Activated CD4-positive, CD25-positive, alpha-beta regulatory T cell treated with anti-CD3 and anti-CD28 coated beads, Interleukin-2, amount 50 U/mL, for 72 hours (primary cell): ENCODE measurements around the gene SMARCE1.

Source experiments
- DNase-seq: peaks from one replicate; pipeline ENCODE4 v3.0.0; 2021

SMARCE1 gene

DNA sequence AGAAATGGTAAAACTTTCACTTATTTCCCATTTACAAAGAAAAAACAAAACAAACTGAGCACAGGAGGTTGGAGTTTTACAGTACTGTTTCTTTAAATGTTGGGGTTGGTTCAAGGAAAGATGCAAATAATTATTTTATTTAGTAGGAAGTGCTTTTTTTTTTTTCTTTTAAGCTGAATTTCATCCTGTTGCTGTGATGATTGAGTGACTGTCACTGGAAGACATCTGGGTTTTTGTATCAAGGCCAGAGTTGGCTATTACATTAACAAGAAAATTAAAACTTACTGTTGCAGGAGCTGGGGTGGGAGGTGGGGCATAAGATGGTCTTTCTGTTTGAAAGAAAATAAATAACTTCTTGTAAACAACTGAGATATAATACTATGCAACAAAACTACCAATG lies 2.3 kb downstream of the SMARCE1 start:
- no peak for DNase-seq

- DNase-seq: no peak
Observed at GRCh38 chr17:40637931-40638330, 9.7 kb downstream of the SMARCE1 start.

- DNase-seq: no peak
Observed at GRCh38 chr17:40633871-40634270, 13.7 kb downstream of the SMARCE1 start.

DNA sequence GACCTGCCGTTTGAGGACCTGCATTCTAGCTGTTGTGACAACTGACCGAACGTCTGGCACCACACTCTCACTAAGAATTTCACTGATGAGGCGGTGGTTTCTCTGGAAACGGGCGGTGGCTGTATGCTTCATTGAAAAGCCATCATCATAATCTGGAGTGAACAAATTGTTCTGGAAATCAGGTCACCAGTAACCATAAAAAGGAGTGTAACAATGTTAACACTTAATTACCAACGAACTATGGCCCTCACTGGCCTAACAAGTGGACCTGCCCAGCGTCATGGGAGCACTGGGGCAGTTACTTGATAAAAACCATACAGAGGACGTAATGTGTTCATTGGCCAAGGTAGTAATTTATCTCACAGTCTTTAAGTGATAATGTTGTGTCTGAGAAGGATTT lies 15.4 kb downstream of the SMARCE1 start:
- DNase-seq: no peak

DNA sequence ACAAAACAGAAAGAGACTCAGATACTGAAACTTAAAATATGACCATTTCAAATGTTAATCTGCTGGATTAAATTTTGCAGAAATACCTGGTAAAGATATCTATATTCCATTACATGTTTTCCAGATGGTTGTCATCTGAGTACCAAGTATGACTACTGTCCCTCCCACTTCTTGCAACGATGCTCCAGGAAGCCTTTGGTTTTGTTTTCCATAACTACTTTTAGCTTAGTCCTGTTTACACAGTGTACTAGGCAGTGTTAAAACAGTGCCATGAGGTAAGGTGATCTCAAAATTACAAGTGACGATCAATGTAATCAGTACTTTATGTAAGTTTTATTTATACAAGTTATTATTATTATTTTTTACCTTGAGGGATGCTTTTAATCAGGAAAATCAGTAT lies 17.8 kb downstream of the SMARCE1 start:
- DNase-seq: no peak

GRCh38 chr17:40625311-40625710 lies 22.3 kb downstream of the SMARCE1 start:
- DNase-seq: no peak

DNA sequence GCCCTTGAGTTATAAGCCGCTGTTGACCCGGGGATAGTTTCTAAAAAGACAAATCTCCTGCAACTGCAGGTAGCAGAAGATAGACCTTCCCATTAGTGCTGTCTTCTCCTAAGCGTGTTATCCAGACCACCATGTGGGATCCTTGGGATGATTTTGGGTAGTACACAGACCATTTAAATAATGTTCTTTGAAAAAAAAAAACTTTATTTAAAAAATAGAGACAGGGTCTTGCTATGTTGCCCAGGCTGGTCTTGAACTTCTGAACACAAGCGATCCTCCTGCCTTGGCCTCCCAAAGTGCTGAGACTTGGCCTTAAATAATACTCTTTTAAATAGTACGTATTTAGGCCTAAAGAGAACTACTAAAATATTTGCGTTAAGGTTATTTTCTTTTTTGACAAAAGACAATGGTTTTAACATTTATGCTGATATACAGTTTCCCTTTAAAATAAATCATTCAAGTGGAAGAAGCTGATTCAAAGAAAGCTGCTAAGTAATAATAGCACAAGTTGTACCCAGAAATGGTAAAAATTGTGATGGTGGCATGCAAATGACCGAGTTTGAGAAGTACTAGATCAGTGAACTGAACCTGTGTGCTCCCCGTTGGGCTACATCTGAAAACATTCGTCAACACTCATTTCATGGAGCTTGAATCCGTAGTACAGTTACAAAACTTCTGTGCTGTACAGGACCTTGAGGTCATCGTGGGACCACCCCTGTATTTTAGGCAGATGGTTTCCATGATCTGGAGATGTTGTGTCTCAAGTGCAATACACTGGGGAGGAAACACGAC lies 24.0 kb downstream of the SMARCE1 start:
- no peak for DNase-seq

GRCh38 chr17:40622509-40622928 lies 25.1 kb downstream of the SMARCE1 start:
- no peak for DNase-seq

- no peak for DNase-seq
Observed at GRCh38 chr17:40621578-40621977, 26.0 kb downstream of the SMARCE1 start.

DNA sequence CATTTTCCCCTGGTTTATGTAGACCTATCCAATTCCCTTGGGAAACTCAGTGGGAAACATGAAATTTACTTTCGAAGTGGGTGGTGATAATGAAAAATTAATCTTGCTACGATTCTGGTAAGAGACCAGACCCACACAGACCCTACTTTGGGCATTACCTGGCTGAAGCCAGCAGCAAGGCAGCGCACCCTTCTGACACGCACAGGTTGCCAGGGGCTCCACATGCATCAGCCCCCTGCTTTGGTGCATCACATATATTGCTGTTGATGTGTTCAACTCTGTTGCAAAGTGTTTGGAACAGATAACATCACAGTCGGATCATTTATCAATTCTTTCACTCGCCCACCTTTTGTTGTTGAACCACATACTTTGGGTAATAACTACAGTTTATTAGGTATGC lies 26.6 kb downstream of the SMARCE1 start:
- no peak for DNase-seq

GRCh38 chr17:40618754-40619625 lies 28.6 kb downstream of the SMARCE1 start:
- DNase-seq: no peak

- DNase-seq: no peak
Observed at GRCh38 chr17:40617678-40618240, 29.9 kb downstream of the SMARCE1 start.

- DNase-seq: no peak
Observed at GRCh38 chr17:40616592-40616991, 31.0 kb downstream of the SMARCE1 start.

- DNase-seq: no peak
Observed at GRCh38 chr17:40615841-40616476, 31.7 kb downstream of the SMARCE1 start.

- DNase-seq: no peak
Observed at GRCh38 chr17:40615068-40615840, 32.4 kb downstream of the SMARCE1 start.

DNA sequence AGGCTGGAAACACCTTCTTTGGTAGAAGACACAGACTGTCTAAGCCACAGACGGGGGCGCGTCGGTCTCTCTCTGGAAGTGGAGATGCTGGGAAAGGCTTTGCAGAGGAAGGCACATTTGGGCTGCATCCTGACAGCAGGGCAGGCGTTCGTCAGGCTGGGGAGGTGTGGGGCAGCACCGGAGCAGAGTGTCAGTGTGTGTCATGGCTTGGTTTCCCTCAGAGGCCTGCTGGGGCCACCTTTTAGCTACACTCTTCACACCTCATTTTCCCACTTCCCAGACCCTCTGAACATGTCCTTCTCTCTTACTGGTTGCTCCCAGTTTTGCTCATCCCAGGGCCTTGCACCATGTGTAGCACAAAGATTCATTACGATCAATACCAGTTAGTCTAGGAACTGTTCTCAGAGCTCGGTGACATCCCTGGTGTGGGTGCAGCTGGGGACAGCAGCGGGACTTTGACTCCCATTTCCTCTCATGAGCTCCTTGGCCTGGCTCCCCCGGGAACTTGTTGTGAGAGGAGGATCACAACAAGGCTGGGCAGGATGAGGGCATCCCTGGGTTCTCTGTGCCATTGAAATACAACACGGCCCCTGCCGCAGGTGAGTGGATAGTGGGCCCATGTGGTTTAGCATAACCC lies 33.1 kb downstream of the SMARCE1 start:
- no peak for DNase-seq

GRCh38 chr17:40613467-40614154 lies 34.0 kb downstream of the SMARCE1 start:
- DNase-seq: no peak

DNA sequence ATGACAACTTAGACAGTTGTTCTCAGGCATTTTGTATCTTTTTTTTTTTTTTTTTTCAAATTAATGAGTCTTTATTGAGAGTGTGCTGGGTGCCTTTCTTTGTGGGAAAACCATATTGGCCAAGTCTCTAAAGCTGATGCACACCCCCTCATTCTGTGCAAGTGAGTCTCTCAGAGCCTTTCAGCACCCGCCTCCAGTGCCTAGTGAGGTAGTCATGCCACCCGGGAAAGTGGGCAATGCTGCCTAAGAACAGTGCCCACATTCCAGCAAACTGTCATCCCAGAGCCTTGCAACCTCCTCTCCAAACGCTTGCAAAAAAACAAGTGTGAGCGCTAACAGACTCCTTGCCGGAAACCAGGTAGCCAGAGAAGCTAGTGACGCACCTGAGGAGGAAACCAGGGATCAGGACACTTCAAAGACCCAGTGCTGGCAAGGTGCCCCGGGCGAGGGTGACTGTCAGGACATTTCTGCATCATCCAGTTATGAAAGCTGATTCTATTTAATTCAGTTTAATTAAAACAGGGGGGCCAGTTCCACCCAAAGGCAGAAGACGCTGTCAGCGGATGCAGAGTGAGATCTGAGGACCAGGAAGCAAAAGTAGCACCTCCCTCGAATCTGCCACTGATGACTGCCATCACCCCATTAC lies 34.9 kb downstream of the SMARCE1 start:
- no peak for DNase-seq

DNA sequence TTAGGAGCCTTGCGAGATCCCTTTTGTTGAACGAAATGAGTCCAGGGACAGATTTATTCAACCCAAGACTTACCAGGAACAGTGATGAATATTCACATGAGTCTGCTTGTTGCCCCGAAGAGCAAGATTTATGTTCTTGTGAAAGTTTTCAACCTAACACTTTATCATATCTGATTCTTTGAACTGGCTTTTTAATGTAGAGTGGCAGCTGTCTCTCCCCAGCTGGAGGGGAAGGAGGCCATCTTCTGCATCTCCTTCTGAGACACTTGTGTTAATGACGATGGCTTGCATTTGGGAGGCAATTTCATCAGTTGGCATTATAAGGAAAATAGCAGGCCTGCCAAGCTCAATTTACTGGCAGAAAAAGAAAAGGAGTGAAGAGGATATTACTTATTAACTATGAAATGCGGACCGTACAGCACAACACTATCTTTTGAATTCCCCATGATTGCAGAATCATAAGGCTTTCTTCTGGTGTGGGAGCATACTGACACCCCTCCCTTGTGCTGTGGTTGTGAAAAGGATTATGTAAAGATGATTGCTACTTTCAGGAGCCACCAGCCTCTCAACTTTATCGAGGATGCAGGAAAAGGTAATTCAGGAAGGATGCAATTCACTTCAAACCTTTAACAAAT lies 35.7 kb downstream of the SMARCE1 start:
- no peak for DNase-seq

DNA sequence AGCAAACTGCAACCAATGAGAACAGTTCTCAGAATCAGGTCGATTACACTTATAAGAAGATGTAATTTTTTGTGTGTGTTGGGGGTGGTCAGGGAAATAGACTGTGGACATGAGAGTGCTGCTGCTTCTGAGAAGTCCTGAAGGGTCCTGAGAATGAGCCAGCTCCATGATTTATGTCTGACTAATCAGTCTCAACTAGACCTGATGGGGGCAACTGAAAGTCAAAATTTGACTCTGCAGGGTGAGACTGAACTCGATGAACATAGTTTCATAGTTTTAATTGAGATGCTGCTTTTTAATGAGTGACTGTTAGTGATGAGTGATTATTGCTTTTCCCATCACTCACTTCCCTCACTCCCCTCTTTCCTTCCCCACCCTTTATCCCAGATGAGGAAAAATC lies 37.3 kb downstream of the SMARCE1 start:
- DNase-seq: no peak
